ENCODE data around the gene PLCH1.

Gene PLCH1

GRCh38 chr3:155335724-155336354 lies 409.0 kb downstream of the PLCH1 start:
- Histone ChIP-seq H3K4me2 (ENCODE audit: low read length) (no peak overlapping the region), H4K20me1 (ENCODE audit: insufficient read depth, low read length) (no peaks in the 10 kb centered on the region), H3K9me2 (ENCODE audit: low read depth, low read length) (no peaks in the 10 kb centered on the region), H3K9me3 (ENCODE audit: low read length) (no peaks in the 10 kb centered on the region), H3K4me1 (ENCODE audit: insufficient read depth, low read length, severe bottlenecking) (no peaks in the 10 kb centered on the region), H3K27ac (ENCODE audit: low read depth, low read length, poor library complexity, severe bottlenecking) (no peak overlapping the region), H3K4me3 (ENCODE audit: low read depth, low read length, poor library complexity, severe bottlenecking) (no peak overlapping the region), H3K79me2 (ENCODE audit: insufficient read depth, low read length) (no peaks in the 10 kb centered on the region), H3K9ac (ENCODE audit: low read length) (no peak overlapping the region), H3F3A (ENCODE audit: insufficient read depth, low read length) (no peaks in the 10 kb centered on the region), H3K27me3 (ENCODE audit: insufficient read depth, low read length) (no peaks in the 10 kb centered on the region; the same call in 1 of the 2 replicates), H2AFZ (ENCODE audit: low read length) (no peak overlapping the region), H3K36me3 (ENCODE audit: insufficient read depth, low read length) (no peaks in the 10 kb centered on the region)
- TF ChIP-seq, protein P1, sequence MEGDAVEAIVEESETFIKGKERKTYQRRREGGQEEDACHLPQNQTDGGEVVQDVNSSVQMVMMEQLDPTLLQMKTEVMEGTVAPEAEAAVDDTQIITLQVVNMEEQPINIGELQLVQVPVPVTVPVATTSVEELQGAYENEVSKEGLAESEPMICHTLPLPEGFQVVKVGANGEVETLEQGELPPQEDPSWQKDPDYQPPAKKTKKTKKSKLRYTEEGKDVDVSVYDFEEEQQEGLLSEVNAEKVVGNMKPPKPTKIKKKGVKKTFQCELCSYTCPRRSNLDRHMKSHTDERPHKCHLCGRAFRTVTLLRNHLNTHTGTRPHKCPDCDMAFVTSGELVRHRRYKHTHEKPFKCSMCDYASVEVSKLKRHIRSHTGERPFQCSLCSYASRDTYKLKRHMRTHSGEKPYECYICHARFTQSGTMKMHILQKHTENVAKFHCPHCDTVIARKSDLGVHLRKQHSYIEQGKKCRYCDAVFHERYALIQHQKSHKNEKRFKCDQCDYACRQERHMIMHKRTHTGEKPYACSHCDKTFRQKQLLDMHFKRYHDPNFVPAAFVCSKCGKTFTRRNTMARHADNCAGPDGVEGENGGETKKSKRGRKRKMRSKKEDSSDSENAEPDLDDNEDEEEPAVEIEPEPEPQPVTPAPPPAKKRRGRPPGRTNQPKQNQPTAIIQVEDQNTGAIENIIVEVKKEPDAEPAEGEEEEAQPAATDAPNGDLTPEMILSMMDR (IDR thresholded peaks at IDR 0.05; ENCODE audit: low read length), result no peak
- no peak for TF ChIP-seq EZH2 (IDR thresholded peaks at IDR 0.05; ENCODE audit: borderline replicate concordance, low read length)

DNA sequence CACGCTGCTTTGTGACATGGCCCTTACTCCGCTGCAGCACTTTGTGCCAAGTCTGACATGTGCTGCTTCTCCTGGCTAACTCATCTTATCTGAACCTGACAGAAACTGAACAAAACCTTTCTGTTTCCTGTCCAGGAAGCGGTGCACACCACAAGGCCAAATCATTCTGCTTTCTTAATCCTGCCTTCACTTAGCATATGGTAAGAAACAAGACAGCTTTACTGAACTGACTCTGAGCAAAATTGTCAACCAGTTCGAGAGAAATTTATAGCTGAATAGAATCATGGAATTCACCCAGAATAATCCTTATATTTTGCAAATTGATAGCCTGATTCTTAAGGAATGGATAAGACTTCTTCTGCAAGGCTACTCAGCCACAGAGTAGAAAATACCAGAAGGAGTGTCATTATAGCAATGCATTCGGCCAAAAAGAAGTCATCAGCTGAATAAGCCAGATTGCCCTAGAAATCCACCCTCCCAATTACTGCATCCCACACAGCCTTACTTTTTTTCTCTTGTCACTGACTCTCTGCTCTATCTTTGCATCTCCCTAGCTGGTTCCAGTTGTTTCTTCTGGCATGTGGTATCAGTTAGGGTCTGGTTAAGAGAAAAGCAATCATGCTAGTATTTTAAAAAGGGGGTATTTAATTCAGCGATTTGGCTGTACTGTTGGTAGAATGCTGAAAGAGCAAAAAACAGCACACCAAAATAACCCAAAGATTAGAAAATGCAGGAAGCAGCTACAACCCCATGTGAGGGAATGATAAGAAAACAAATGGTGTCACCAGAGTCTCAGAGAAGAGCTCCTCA lies 409.8 kb downstream of the PLCH1 start:
- no peak overlapping the region for H3K27ac ChIP-seq (ENCODE audit: low read depth, low read length, poor library complexity, severe bottlenecking)
- no peaks in the 10 kb centered on the region for H3K9me3 ChIP-seq (ENCODE audit: low read length)
- no peak for TF ChIP-seq EZH2 (IDR thresholded peaks at IDR 0.05; ENCODE audit: borderline replicate concordance, low read length)
- TF ChIP-seq, protein P1 (IDR thresholded peaks at IDR 0.05; ENCODE audit: low read length), result no peak
- no peaks in the 10 kb centered on the region for H3K4me1 ChIP-seq (ENCODE audit: insufficient read depth, low read length, severe bottlenecking)
- H3K4me2 ChIP-seq (ENCODE audit: low read length), result no peak overlapping the region
- H3K79me2 ChIP-seq (ENCODE audit: insufficient read depth, low read length), result no peaks in the 10 kb centered on the region
- no peaks in the 10 kb centered on the region for H3F3A ChIP-seq (ENCODE audit: insufficient read depth, low read length)
- H4K20me1 ChIP-seq (ENCODE audit: insufficient read depth, low read length), result no peaks in the 10 kb centered on the region
- no peak overlapping the region for H3K4me3 ChIP-seq (ENCODE audit: low read depth, low read length, poor library complexity, severe bottlenecking)
- no peak overlapping the region for H2AFZ ChIP-seq (ENCODE audit: low read length)
- H3K36me3 ChIP-seq (ENCODE audit: insufficient read depth, low read length), result no peaks in the 10 kb centered on the region
- no peaks in the 10 kb centered on the region; the same call in 1 of the 2 replicates for H3K27me3 ChIP-seq (ENCODE audit: insufficient read depth, low read length)
- H3K9me2 ChIP-seq (ENCODE audit: low read depth, low read length), result no peaks in the 10 kb centered on the region
- no peak overlapping the region for H3K9ac ChIP-seq (ENCODE audit: low read length)

DNA sequence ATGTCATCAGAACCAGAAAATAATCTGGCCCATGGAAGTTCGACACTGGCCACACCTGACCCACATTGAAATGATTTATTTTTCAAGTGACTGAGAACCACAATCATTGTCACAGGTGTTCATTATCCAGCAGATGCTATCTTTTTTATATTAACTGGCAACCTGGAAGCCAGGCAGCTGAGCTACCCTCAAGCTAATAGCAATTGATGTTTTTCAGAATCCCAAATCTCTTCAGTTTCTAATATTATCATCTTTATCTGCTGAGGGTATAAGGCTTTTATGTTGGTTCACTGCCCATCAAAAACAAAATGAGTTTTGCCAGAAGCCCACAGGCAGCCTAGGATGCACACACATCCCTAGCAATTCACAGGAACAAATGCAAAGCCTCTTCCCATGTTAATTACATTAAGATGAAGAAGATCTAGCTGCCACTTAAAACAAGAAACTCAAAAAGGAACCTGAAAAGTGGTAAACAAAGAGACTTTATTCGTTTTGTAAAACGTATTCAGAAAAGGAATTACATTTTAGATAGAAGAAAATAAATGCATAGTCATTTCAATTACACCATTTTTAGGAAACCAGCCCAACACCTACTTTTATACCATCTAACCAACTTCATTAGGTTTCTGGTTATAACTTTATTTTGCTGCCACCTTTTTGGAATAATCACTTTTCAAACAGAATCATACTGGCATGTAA lies 410.5 kb downstream of the PLCH1 start:
- H4K20me1 ChIP-seq (ENCODE audit: insufficient read depth, low read length), result no peaks in the 10 kb centered on the region
- no peak overlapping the region for H3K4me3 ChIP-seq (ENCODE audit: low read depth, low read length, poor library complexity, severe bottlenecking)
- H3K27ac ChIP-seq (ENCODE audit: low read depth, low read length, poor library complexity, severe bottlenecking), result no peak overlapping the region
- H3K36me3 ChIP-seq (ENCODE audit: insufficient read depth, low read length), result no peaks in the 10 kb centered on the region
- H3K4me2 ChIP-seq (ENCODE audit: low read length), result no peak overlapping the region
- no peak overlapping the region for H2AFZ ChIP-seq (ENCODE audit: low read length)
- no peak overlapping the region for H3K9ac ChIP-seq (ENCODE audit: low read length)
- no peaks in the 10 kb centered on the region; the same call in 1 of the 2 replicates for H3K27me3 ChIP-seq (ENCODE audit: insufficient read depth, low read length)
- no peaks in the 10 kb centered on the region for H3F3A ChIP-seq (ENCODE audit: insufficient read depth, low read length)
- H3K9me2 ChIP-seq (ENCODE audit: low read depth, low read length), result no peaks in the 10 kb centered on the region
- H3K9me3 ChIP-seq (ENCODE audit: low read length), result no peaks in the 10 kb centered on the region
- TF ChIP-seq EZH2 (IDR thresholded peaks at IDR 0.05; ENCODE audit: borderline replicate concordance, low read length), result no peak
- TF ChIP-seq, protein P1 (IDR thresholded peaks at IDR 0.05; ENCODE audit: low read length), result no peak
- no peaks in the 10 kb centered on the region for H3K4me1 ChIP-seq (ENCODE audit: insufficient read depth, low read length, severe bottlenecking)
- H3K79me2 ChIP-seq (ENCODE audit: insufficient read depth, low read length), result no peaks in the 10 kb centered on the region
